ENCODE measurements around the gene THSD7B. TPM values are rescaled to one million over a fixed set of nuclear protein-coding genes. Genes with fewer than 3 reads are reported as not detected.

THSD7B gene
- total RNA-seq, 4 donors from 2014 or later, result 0.27 TPM; not detected in 3

DNA sequence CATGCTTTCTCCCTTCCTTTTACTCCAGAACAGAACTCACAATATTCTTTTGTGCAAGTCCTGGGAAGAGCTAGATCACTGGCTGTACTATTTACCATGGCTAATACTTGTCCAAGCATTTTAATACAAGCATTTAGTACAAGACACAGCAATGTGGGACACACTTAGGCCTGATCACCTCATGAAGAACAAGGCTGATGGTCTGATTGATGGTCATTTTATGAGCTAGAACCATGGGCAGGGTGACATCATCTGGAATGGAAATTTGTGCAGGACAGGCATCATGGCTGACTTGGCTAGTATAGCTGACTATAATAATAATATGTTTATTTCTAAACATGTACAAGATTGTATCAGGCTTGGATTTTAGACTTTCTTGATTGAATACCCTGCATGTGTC, 824.8 kb downstream of the THSD7B start:
- no peak overlapping the region for H3K4me3 ChIP-seq
- no peaks in the 10 kb centered on the region for H3K27me3 ChIP-seq
- no peaks in the 10 kb centered on the region for H3K36me3 ChIP-seq
- DNase-seq, result no peak
- no peak overlapping the region for H3K27ac ChIP-seq
- no peak for TF ChIP-seq EP300 (IDR thresholded peaks at IDR 0.05; ENCODE audit: low read depth)
- TF ChIP-seq, protein P1, sequence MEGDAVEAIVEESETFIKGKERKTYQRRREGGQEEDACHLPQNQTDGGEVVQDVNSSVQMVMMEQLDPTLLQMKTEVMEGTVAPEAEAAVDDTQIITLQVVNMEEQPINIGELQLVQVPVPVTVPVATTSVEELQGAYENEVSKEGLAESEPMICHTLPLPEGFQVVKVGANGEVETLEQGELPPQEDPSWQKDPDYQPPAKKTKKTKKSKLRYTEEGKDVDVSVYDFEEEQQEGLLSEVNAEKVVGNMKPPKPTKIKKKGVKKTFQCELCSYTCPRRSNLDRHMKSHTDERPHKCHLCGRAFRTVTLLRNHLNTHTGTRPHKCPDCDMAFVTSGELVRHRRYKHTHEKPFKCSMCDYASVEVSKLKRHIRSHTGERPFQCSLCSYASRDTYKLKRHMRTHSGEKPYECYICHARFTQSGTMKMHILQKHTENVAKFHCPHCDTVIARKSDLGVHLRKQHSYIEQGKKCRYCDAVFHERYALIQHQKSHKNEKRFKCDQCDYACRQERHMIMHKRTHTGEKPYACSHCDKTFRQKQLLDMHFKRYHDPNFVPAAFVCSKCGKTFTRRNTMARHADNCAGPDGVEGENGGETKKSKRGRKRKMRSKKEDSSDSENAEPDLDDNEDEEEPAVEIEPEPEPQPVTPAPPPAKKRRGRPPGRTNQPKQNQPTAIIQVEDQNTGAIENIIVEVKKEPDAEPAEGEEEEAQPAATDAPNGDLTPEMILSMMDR (IDR thresholded peaks at IDR 0.05), result no peak
- intact Hi-C loops (cut with DNase I; ENCODE audit: low total_unique reads) (no loop called here), in situ Hi-C loops (cut with MboI; ENCODE audit: low pct_ligation_motif_present in 1 of 4, low pct_unique_long_range_greater_than_20kb in 1 of 4, low sequenced_read_pairs in 3 of 4) (no loop called here)
- no peaks in the 10 kb centered on the region for H3K4me1 ChIP-seq
- H3K9me3 ChIP-seq, result no peaks in the 10 kb centered on the region

DNA sequence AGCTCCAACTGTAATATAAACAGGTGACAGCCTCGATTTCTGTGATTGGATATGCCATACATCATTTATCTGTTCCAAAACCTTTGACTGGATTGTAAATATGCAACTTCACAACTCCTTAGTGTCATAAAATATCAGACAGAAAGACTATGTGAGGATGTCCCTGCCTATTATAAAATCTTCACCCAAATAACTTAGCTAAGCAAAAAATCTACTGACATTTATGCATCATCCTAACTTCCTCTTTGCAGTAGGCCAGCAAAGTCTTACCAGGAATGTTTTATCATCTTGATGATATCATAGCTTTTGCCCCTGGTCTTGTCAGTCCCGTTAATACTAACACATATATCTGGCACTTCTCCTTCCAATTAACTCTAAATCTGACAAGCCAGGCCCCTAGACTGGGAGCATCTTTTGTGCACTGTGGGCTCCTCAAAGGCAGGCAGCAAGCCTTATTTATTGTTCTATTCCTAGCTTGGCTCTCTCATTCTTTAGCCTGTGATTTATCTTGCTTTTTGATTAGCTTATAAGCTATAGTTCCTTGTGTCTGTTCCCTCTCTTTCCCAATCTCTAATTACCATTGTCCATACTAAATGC, 842.5 kb downstream of the THSD7B start:
- no peak overlapping the region for H3K27ac ChIP-seq
- H3K36me3 ChIP-seq, result no peaks in the 10 kb centered on the region
- no peaks in the 10 kb centered on the region for H3K4me1 ChIP-seq
- H3K4me3 ChIP-seq, result no peak overlapping the region
- TF ChIP-seq POLR2AphosphoS5 (IDR thresholded peaks at IDR 0.05) (no peak), POLR2A (IDR thresholded peaks at IDR 0.05) (no peak), EP300 (IDR thresholded peaks at IDR 0.05; ENCODE audit: low read depth) (no peak)
- TF ChIP-seq, protein P1 (IDR thresholded peaks at IDR 0.05), result no peak
- 44 to 47% methylated on average over 2 of the region's 2 CpGs for WGBS, 2 donors (ENCODE audit: low coverage in 1 of 2)
- H3K9me3 ChIP-seq, result no peaks in the 10 kb centered on the region
- intact Hi-C loops (cut with DNase I; ENCODE audit: low total_unique reads) (no loop called here), in situ Hi-C loops (cut with MboI; ENCODE audit: low pct_ligation_motif_present in 1 of 4, low pct_unique_long_range_greater_than_20kb in 1 of 4, low sequenced_read_pairs in 3 of 4) (no loop called here)
- H3K27me3 ChIP-seq, result no peaks in the 10 kb centered on the region
- DNase-seq, result no peak

DNA sequence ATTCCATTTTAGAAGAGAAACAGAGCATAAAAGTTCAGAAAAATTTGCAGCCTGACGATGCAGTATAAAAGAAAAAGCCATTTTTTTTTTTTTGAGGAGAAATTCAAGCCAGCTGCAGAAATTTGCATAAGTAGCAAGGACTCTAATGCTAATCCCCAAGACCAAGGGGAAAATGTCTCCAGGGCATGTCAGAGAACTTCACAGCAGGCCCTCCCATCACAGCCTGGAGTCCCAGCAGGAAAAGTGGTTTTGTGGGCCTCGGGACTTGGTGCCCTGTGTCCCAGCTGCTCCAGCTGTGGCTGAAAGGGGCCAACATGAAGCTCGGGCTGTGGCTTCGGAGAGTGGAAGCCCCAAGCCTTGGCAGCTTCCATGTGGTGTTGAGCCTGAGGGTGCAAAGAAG, 873.6 kb downstream of the THSD7B start:
- H3K4me3 ChIP-seq, result no peak overlapping the region
- no peaks in the 10 kb centered on the region for H3K36me3 ChIP-seq
- 60 to 82% methylated on average over 1 to 4 of the region's 4 CpGs for WGBS, 2 donors (ENCODE audit: low coverage in 1 of 2)
- no peak for DNase-seq
- no peak for TF ChIP-seq POLR2A (IDR thresholded peaks at IDR 0.05)
- no peak for TF ChIP-seq EP300 (IDR thresholded peaks at IDR 0.05; ENCODE audit: low read depth)
- TF ChIP-seq, protein P1 (IDR thresholded peaks at IDR 0.05), result no peak
- TF ChIP-seq POLR2AphosphoS5 (IDR thresholded peaks at IDR 0.05), result no peak
- H3K4me1 ChIP-seq, result no peaks in the 10 kb centered on the region
- H3K27ac ChIP-seq, result no peak overlapping the region
- H3K27me3 ChIP-seq, result no peaks in the 10 kb centered on the region
- intact Hi-C loops (cut with DNase I; ENCODE audit: low total_unique reads) (no loop called here), in situ Hi-C loops (cut with MboI; ENCODE audit: low pct_ligation_motif_present in 1 of 4, low pct_unique_long_range_greater_than_20kb in 1 of 4, low sequenced_read_pairs in 3 of 4) (no loop called here)
- no peaks in the 10 kb centered on the region for H3K9me3 ChIP-seq

DNA sequence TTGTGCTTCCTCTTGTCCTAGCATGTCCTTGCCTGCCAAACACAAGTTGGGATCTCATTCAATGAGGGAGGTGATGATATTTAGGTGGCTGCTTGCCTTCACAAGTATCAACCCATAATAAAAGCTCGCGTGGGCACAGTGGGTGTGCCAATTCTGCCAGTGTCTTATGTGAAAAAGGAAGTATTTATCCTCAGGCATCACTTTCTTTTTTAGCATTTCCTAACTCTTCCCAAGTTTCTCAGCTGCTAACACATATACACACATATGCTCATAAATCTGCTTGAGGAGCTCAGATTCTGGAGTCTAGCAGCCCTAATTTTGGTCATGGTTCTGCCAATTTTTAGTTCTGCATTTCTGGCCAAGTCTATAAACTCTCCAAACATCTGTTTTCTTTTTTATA, 879.4 kb downstream of the THSD7B start:
- intact Hi-C loops (cut with DNase I; ENCODE audit: low total_unique reads) (no loop called here), in situ Hi-C loops (cut with MboI; ENCODE audit: low pct_ligation_motif_present in 1 of 4, low pct_unique_long_range_greater_than_20kb in 1 of 4, low sequenced_read_pairs in 3 of 4) (no loop called here)
- Histone ChIP-seq H3K27ac (no peak overlapping the region), H3K4me3 (no peak overlapping the region), H3K9me3 (no peaks in the 10 kb centered on the region), H3K36me3 (no peaks in the 10 kb centered on the region), H3K27me3 (no peaks in the 10 kb centered on the region), H3K4me1 (no peaks in the 10 kb centered on the region)
- 74 to 80% methylated on average over 2 of the region's 2 CpGs for WGBS, 2 donors (ENCODE audit: low coverage in 1 of 2)
- DNase-seq, result no peak
- TF ChIP-seq, protein P1 (IDR thresholded peaks at IDR 0.05), result no peak
- TF ChIP-seq POLR2AphosphoS5 (IDR thresholded peaks at IDR 0.05) (no peak), EP300 (IDR thresholded peaks at IDR 0.05; ENCODE audit: low read depth) (no peak), POLR2A (IDR thresholded peaks at IDR 0.05) (no peak)
